WERI-Rb-1 (cell line): ENCODE data around the gene APBA3.
A peak's percentile ranks its signal among the peaks of the same experiment; 100 is the strongest.

Experiments used
- DNase-seq: peaks from one replicate; pipeline ENCODE4 v3.0.0-alpha.2; 2020
- H3K27ac ChIP-seq: fragments of 250-450 bp; sonication (Bioruptor Pico); 2 replicates; pipeline ENCODE4 v1.5.1; 2020; ENCODE audit warnings: mild to moderate bottlenecking, moderate library complexity
- H3K27me3 ChIP-seq: fragments of 250-450 bp; sonication (Bioruptor Pico); 2 replicates; pipeline ENCODE4 v1.5.1; 2021; ENCODE audit warnings: mild to moderate bottlenecking, low read depth, moderate library complexity; ENCODE audit not compliant: insufficient read depth, severe bottlenecking
- H3K36me3 ChIP-seq: fragments of 250-450 bp; sonication (Bioruptor Pico); 2 replicates; pipeline ENCODE4 v1.5.1; 2020; ENCODE audit warnings: mild to moderate bottlenecking, moderate library complexity
- H3K4me3 ChIP-seq: 2 replicates; pipeline ENCODE4 v1.5.1; 2011; ENCODE audit warnings: low read depth, mild to moderate bottlenecking, control low read depth, low read length
- H3K9me3 ChIP-seq: fragments of 250-450 bp; sonication (Bioruptor Pico); 2 replicates; pipeline ENCODE4 v1.5.1; 2021; ENCODE audit warnings: mild to moderate bottlenecking, moderate library complexity; ENCODE audit not compliant: severe bottlenecking
- TF ChIP-seq, protein P1 (sequence below): IDR thresholded peaks from 2 replicates; pipeline ENCODE4 v1.5.1; 2011; ENCODE audit warnings: low read depth, mild to moderate bottlenecking, control low read depth, inconsistent platforms, low read length

APBA3 gene

DNA sequence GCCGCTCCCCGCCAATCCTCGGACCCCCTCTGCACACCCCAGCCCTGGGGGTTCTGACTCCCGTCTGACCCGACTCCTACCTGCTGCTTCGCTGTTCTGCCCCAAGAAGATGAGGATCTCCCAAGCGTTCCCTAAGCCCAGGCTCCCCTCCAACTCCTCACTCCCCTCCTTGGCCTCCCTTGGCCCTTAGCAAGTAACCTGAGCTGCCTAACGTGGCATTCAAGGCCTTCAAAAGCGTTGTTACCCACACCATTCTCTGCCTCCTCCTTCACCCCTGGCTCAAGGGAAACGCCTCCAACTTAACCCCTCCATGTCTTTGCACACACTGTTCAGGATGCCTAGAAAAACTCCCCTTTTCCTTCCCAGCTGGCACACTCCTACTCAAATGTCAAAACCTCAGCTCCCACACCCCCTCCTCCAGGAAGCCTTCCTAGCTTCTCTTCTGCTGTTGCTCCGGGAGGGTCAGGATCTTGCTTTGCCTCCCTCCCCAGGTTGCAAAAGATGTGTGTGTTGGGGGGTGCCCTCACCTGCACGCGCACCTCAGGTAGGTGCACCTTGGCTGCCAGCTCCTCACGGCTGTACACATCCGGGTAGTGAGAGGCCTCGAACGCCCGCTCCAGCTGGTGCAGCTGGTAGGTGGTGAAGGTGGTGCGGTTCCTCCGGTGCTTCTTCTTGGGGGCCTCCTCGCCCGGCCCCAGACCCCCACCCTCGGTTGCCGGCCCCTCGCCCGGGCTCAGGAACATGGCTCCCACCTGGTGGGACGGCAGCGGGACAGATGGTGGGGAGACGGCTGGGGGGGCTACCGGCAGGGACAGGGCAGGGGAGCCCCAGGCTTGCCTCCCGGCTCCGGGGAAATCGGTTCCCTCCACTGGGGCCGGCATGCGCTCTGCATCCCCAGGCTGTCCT lies 9.8 kb upstream of the APBA3 start:
- Histone ChIP-seq H3K4me3 (peak overlapping the region; percentile 88), H3K36me3 (peaks cover 46% of the 10 kb centered on the region), H3K27me3 (no peaks in the 10 kb centered on the region), H3K9me3 (no peaks in the 10 kb centered on the region), H3K27ac (peak overlapping the region; percentile 94)
- no peak for DNase-seq
- TF ChIP-seq, protein P1, sequence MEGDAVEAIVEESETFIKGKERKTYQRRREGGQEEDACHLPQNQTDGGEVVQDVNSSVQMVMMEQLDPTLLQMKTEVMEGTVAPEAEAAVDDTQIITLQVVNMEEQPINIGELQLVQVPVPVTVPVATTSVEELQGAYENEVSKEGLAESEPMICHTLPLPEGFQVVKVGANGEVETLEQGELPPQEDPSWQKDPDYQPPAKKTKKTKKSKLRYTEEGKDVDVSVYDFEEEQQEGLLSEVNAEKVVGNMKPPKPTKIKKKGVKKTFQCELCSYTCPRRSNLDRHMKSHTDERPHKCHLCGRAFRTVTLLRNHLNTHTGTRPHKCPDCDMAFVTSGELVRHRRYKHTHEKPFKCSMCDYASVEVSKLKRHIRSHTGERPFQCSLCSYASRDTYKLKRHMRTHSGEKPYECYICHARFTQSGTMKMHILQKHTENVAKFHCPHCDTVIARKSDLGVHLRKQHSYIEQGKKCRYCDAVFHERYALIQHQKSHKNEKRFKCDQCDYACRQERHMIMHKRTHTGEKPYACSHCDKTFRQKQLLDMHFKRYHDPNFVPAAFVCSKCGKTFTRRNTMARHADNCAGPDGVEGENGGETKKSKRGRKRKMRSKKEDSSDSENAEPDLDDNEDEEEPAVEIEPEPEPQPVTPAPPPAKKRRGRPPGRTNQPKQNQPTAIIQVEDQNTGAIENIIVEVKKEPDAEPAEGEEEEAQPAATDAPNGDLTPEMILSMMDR, result no peak

DNA sequence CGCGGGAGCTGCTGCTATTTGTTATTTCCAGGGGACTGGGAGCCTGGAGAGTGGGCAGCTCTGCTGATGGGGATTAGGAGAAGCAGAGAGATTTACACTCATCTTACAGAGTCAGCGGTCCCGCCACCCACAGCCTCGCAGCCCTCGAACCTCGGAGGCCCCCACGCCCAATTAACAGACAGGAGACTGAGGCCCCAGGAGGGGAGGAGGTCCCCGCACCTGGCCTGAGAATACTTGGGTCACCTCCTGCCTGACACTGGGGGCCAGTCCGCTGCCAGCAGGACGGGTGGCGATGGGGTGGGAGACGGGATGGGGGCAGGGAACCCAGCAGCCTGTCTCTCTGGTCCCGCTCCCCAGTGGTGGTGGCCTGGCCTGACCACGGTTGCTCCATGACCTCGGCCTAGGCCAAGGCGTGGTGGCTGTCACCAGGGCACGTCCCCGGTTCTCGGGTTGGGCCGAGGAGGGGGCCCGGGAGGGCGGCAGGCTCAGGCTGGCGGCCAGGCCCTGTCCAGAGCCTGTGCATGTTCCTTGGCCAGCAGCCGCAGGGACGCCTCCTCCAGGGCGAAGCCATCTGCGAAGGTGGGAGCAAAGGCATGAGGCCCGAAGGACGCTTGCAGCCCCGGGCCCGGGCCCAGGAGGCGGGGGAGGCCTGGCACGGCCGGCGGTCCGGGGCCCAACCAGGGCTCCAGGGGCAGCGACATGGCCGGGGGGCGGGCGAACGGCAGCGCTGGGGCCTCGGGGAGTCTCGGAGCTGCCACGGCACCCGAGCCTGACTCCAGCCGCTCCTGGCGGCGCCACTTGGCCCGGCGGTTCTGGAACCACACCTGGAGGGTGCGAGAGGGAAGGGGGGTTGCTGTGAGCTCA lies 8.9 kb upstream of the APBA3 start:
- Histone ChIP-seq H3K27me3 (no peaks in the 10 kb centered on the region), H3K9me3 (no peaks in the 10 kb centered on the region), H3K36me3 (peaks cover 52% of the 10 kb centered on the region), H3K27ac (peak overlapping the region; percentile 94), H3K4me3 (peak overlapping the region; percentile 88)
- TF ChIP-seq, protein P1, result no peak
- DNase-seq, result peak; percentile 70

DNA sequence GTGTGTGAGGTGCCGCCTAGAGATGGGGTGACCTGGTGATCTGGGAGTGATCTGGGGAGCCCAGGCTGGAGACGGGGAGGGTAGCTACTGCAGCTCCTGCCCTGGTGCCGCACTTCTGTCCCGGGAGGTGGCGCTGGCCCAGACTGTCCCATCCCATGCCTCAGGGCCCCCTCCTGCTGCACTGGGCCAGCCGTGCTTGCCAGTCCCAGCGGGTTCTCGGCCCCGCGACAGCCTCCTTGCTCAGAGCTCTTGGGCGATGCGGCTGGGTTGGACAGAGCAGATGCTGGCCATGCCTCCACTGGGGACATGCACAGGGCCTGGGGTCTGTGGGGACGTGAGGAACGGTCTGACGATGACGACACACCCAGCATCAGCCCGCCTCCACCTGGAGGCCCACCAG lies 8.0 kb upstream of the APBA3 start:
- peak overlapping the region; percentile 94 for H3K27ac ChIP-seq
- peak overlapping the region; percentile 88 for H3K4me3 ChIP-seq
- no peaks in the 10 kb centered on the region for H3K27me3 ChIP-seq
- peaks cover 56% of the 10 kb centered on the region for H3K36me3 ChIP-seq
- peak; percentile 82 for DNase-seq
- TF ChIP-seq, protein P1, result peak; percentile 82
- H3K9me3 ChIP-seq, result no peaks in the 10 kb centered on the region

DNA sequence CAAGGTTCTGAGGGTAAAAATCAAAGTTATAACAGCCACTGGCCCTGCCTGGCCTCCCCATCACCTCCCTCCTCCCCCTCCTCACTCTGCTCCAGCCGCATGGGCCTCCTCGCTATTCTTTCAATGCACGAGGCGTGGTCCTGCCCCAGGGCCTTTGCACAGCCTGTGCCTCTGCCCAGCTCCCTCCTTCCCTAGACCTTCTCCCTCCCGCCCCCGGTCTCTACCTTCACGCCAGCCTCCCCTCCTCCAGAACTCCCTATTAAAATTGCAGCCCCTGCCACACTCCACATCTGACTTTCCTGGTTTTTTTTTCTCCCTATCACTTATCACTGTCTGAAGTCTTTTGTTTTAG lies 7.2 kb upstream of the APBA3 start:
- TF ChIP-seq, protein P1, result no peak
- H3K36me3 ChIP-seq, result peaks cover 56% of the 10 kb centered on the region
- H3K27ac ChIP-seq, result peak overlapping the region; percentile 94
- no peaks in the 10 kb centered on the region for H3K27me3 ChIP-seq
- DNase-seq, result no peak
- no peaks in the 10 kb centered on the region for H3K9me3 ChIP-seq
- peak overlapping the region; percentile 88 for H3K4me3 ChIP-seq

DNA sequence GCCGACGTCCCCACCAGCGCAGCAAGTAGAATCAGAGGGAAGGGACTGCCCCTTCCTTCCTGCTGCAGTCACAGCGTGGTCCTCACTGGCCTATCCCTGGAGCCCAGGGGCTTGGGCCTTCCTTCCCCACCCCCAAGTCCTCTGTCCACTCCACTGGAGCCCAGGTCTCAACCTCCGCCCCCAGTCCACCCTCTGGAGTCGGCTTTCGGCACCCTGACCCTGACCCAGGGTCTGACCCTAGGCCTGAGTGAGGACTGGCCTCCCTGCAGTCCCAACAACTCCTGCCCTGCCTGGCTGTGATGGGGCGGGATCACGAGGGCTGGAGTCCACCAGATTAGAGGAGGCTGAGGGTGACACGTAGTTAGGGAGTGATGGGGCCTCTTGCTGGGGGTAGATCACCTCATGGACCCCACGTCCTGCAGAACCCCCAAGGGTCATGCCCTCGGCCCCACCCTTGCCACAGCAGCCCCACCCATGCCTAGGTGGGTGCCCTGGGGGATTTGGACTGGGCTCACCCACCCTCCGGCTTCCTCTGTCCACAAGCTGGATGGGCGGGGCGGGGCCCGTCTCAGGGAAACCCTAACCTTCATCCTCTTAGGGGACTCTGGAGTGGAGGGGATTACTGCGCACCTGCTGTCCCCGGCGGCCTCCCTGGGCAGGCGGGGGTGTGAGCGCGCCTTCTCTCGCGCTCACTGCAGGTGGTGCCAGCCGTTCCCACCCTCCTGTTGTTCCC lies 6.7 kb upstream of the APBA3 start:
- Histone ChIP-seq H3K9me3 (no peaks in the 10 kb centered on the region), H3K4me3 (no peak overlapping the region), H3K27ac (peak overlapping the region; percentile 94), H3K27me3 (no peaks in the 10 kb centered on the region), H3K36me3 (peaks cover 56% of the 10 kb centered on the region)
- TF ChIP-seq, protein P1, result no peak
- DNase-seq, result peak; percentile 97
